PC-9 (cell line): Measurements from ENCODE around the gene RASGRF1.

Experiments used
- CTCF ChIP-seq: fragments of 200-600 bp; sonication (generic); conservative IDR thresholded peaks from 2 replicates; pipeline ENCODE4 v1.6.1; 2017; ENCODE audit warnings: mixed run types, antibody characterized with exemption, mild to moderate bottlenecking, moderate library complexity
- EZH2 ChIP-seq: fragments of 200-600 bp; sonication (generic); IDR thresholded peaks from 2 replicates; pipeline ENCODE4 v1.8.0; 2017; ENCODE audit warnings: antibody characterized with exemption, low read depth

GRCh38 chr15:79116771-79117170 lies 26.2 kb upstream of the RASGRF1 start:
- TF ChIP-seq CTCF, result no peak
- no peak for TF ChIP-seq EZH2
